Esophagus squamous epithelium (tissue), 4 donors: ENCODE measurements around the gene ADGRG1.

Experiments used
- CTCF ChIP-seq, 6 experiments: fragments of 450-650 bp in 4 of 6; fragments of 200-600 bp in 2 of 6; sonication (generic) in 2 of 6; IDR thresholded peaks; one replicate each; pipeline ENCODE4 v1.5.1; 2016 to 2019; ENCODE audit warnings: antibody characterized with exemption in 6 of 6, mild to moderate bottlenecking in 4 of 6, moderate library complexity in 4 of 6
- POLR2A ChIP-seq, 4 donors: fragments of 450-650 bp; IDR thresholded peaks; one replicate each; pipeline ENCODE4 v1.6.1; 2017; ENCODE audit warnings: antibody characterized with exemption in 4 of 4, mild to moderate bottlenecking in 4 of 4, moderate library complexity in 3 of 4

- TF ChIP-seq CTCF (IDR thresholded peaks at IDR 0.05): no peak
- no peak for TF ChIP-seq POLR2A (IDR thresholded peaks at IDR 0.05)
Measured at GRCh38 chr16:57648125-57648524, 19.7 kb downstream of the ADGRG1 start.
